Aorta (tissue), 5 donors: ENCODE data around the gene PARD3. TPM values are rescaled to one million over a fixed set of nuclear protein-coding genes. Genes with fewer than 3 reads are reported as not detected.

Experiments
- ATAC-seq: fragments of 200-7000 bp; cut with Tn5 transposase; one replicate; pipeline ENCODE4 v1.9.1; 2022; ENCODE audit warnings: moderate library complexity; ENCODE audit not compliant: low FRiP score
- DNase-seq, 2 donors: peaks; one replicate each; pipeline ENCODE4 v3.0.0-alpha.2; 2020
- H3K27ac ChIP-seq, 2 donors: one replicate each; pipeline ENCODE4 v1.5.1; 2013; ENCODE audit warnings: low read length in 2 of 2, mild to moderate bottlenecking in 2 of 2, moderate library complexity in 2 of 2, control low read depth in 1 of 2, inconsistent platforms in 1 of 2, low read depth in 1 of 2
- H3K27me3 ChIP-seq, 2 donors: one replicate each; pipeline ENCODE4 v1.6.1; 2013; ENCODE audit warnings: control low read depth in 1 of 2, low read length in 1 of 2, mild to moderate bottlenecking in 1 of 2, moderate library complexity in 1 of 2; ENCODE audit not compliant: insufficient read depth in 2 of 2, control insufficient read depth in 1 of 2
- H3K36me3 ChIP-seq, 2 donors: one replicate each; pipeline ENCODE4 v1.6.1; 2013; ENCODE audit warnings: control low read depth in 1 of 2, low read length in 1 of 2, mild to moderate bottlenecking in 1 of 2; ENCODE audit not compliant: insufficient read depth in 2 of 2, control insufficient read depth in 1 of 2
- H3K4me1 ChIP-seq, 2 donors: one replicate each; pipeline ENCODE4 v1.6.1; 2013; ENCODE audit warnings: low read length in 2 of 2, control low read depth in 1 of 2, mild to moderate bottlenecking in 1 of 2, moderate library complexity in 1 of 2; ENCODE audit not compliant: insufficient read depth in 2 of 2, control insufficient read depth in 1 of 2
- H3K4me3 ChIP-seq, 2 donors: one replicate each; pipeline ENCODE4 v1.5.1; 2013; ENCODE audit warnings: low read length in 2 of 2, control low read depth in 1 of 2, mild to moderate bottlenecking in 1 of 2
- H3K9me3 ChIP-seq: one replicate; pipeline ENCODE4 v1.6.1; 2013; ENCODE audit warnings: mild to moderate bottlenecking, low read length; ENCODE audit not compliant: control insufficient read depth
- WGBS, 2 donors: extraction: QIAGEN DNeasy Blood & Tissue Kit; methylation state at CpG; one replicate each; pipeline ENCODE4 v1.1.7; 2013; 5-methylcytosine and 5-hydroxymethylcytosine counted together
- intact Hi-C, 2 donors: fragments of 100-400 bp; cut with DNase I; formaldehyde crosslinking; loops; one replicate each; pipeline versions ENCODE4 v1.14.2 to v1.15.0; 2022
- polyA plus RNA-seq, 2 donors: library from polyadenylated mRNA; stranded (reverse); fragments of 200-250 nt; gene quantifications; one replicate each; pipeline ENCODE4 v1.2.3, GENCODE V29; 2013
- total RNA-seq, 2 donors: library from RNA; stranded (reverse); fragmentation: NEBNext Ultra II Directional; extraction: Animal tissue kit (Norgen Biotek cat#: 25700); gene quantifications; one replicate each; pipeline ENCODE4 v1.2.1, GENCODE V29; 2021
- donor health status: healthy with polysubstance abuse.
- donor health status: Bipolar disorder and iron deficiency.
- donor health status: DM: no; HTN: no; CAD: no.
- donor health status: DM: no; HTN: no; CAD: no.
- donor health status: DM: yes; HTN: yes; CAD: no.

Gene PARD3
- total and polyA plus RNA-seq, 4 donors = 6.4 to 33.0 (median 28.7) TPM

DNA sequence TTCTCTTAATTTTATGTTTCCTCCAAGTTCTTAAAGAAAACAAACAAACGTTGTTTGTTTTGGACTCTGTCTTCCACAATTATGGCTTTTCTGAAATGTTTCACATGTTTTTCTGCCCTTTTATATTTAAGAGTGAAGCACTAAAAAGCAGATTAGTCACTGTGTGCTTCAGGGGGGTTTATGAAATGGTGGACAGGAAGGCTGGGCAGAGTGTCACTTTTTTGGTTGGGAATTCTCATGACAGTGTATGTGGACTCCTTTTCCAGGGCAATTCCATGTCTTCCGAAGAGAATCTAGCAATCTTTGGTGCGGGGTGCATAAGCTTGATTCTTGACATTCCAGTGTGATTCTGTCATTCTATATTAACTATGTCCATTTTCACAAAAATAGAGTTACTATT, 669.4 kb downstream of the PARD3 start:
- ATAC-seq (no peak), DNase-seq (no peak)
- Histone ChIP-seq H3K9me3 (no peaks in the 10 kb centered on the region), H3K27ac (no peak overlapping the region), H3K27me3 (no peaks in the 10 kb centered on the region), H3K4me1 (peaks cover 4% of the 10 kb centered on the region in 2 donors), H3K36me3 (no peaks in the 10 kb centered on the region), H3K4me3 (no peak overlapping the region)
- WGBS, 2 donors = 10% methylated on average over 3 of the region's 3 CpGs
- intact Hi-C loops = no loop called here

DNA sequence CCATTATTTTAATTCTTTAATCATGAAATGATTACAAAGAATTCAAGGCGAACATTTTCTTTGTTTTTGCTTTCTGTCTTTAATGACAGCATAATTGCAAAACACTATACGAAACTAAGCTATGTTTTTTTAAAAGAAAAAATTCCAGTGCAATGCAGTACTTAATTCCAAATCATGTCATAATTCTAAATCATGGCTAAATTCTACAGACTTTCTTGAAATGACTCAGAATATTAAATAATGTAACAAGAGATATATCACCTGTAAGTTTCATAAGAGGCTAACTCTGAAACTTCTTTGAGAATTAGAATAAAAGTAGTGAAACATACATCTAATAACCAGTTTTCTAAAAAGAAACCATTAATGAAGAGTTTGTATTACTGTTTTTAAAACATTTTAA, 671.6 kb downstream of the PARD3 start:
- 46 to 67% methylated on average over 2 of the region's 2 CpGs for WGBS, 2 donors
- Histone ChIP-seq H3K4me3 (no peak overlapping the region), H3K27me3 (no peaks in the 10 kb centered on the region), H3K4me1 (peaks cover 4% of the 10 kb centered on the region in 2 donors), H3K9me3 (no peaks in the 10 kb centered on the region), H3K36me3 (no peaks in the 10 kb centered on the region), H3K27ac (no peak overlapping the region)
- intact Hi-C loops = no loop called here
- DNase-seq (no peak), ATAC-seq (no peak)

DNA sequence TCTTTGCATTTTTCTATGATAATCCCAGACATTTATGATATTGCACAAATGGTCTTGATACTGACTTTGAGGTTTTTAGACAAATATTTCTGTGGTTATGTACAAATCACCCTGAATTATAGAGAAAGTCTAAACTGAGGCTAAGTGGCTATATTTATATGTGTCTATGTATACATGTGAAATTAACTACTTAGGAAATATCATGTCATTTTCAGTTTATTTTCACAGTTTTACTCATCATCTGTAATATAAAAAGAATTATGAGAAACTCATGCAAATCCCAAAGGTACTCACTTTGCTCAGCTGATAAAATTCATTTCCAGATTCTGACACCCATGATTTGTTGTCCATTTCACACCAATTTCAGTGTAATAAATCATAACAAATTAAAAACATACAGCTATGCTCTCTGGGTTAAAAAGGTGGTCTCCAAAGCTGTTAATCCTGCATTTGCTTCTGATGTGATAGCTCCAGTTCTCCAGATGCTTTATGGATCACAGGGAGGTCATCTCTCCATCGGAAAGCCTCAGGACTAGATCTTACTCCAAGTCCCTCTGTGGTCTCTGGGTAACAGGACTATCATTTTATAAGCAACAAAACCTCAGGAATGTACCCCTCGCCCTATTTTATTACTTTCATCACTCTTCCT, 673.9 kb downstream of the PARD3 start:
- Histone ChIP-seq H3K9me3 (no peaks in the 10 kb centered on the region), H3K4me1 (peaks cover 0 to 4% of the 10 kb centered on the region in 2 donors), H3K27me3 (no peaks in the 10 kb centered on the region), H3K27ac (no peak overlapping the region), H3K4me3 (no peak overlapping the region), H3K36me3 (no peaks in the 10 kb centered on the region)
- ATAC-seq = no peak
- intact Hi-C loops = no loop called here
- DNase-seq = no peak
- 85 to 87% methylated on average over 2 of the region's 2 CpGs for WGBS, 2 donors

DNA sequence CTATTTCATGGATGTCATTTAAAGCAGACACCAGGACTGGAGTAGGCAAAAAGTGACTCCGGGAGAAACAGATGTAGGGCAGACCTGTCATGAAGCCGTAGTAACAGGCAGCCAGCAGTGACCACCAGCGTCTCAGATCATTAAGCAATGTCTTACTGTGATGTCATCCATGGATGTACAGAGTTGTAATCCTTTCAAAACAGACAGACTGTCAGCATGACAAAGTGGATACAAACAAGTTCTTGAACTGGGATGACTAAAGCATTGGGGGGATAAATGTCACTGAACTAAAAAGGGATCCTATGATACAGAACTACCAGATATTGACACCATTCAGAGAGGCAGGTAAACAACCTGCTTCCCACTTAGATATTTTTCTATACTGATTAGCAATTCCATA, 675.5 kb downstream of the PARD3 start:
- no peaks in the 10 kb centered on the region for H3K9me3 ChIP-seq
- WGBS, 2 donors = 89 to 91% methylated on average over 3 of the region's 3 CpGs
- no peaks in the 10 kb centered on the region for H3K27me3 ChIP-seq
- no peaks in the 10 kb centered on the region for H3K36me3 ChIP-seq
- DNase-seq (no peak), ATAC-seq (no peak)
- intact Hi-C loops = no loop called here
- H3K4me1 ChIP-seq = no peaks in the 10 kb centered on the region
- no peak overlapping the region for H3K27ac ChIP-seq
- no peak overlapping the region for H3K4me3 ChIP-seq

DNA sequence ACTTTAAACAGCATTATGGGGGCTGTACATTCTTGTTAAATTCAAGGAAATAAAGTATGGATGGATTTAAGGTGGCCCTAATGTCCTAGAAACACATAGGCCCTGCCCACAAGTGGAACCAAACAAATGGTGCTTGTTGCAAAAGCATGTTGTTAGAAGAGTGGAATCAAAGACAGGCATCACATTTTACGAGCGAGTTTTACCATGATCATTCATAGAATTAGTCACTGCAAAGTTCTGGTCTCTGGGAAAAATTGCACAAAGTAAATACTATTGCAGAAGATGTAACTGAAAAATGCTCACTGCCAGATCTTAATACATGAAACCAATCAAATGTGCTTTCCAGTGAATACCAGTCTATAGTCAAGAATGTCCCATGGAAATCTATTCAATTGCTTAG, 677.1 kb downstream of the PARD3 start:
- H3K4me3 ChIP-seq = no peak overlapping the region
- no peak for ATAC-seq
- no peaks in the 10 kb centered on the region for H3K27me3 ChIP-seq
- no peaks in the 10 kb centered on the region for H3K9me3 ChIP-seq
- H3K36me3 ChIP-seq = no peaks in the 10 kb centered on the region
- no peaks in the 10 kb centered on the region for H3K4me1 ChIP-seq
- H3K27ac ChIP-seq = no peak overlapping the region
- WGBS, 2 donors = 96 to 98% methylated on average over 2 of the region's 2 CpGs
- DNase-seq = no peak
- intact Hi-C loops = no loop called here

DNA sequence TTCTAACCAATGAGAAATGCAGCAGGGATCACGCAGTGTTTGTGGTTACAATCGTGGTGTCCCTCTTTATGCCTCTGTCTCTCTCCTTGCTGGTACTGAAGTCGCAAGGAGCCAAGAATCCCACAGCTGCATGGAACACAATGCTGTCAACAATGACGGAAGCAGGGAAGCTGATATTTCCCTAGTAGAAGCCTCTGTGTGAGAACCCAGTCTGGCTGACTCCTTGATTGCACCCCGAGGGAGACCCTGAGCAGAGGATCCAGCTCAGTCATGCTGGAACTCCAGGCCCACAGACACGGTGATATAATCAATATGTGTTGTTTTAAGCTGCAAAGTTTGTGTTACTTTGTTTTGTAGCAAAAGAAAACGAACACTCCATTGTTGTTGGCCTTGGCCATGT, 677.9 kb downstream of the PARD3 start:
- DNase-seq (no peak), ATAC-seq (no peak)
- 89 to 93% methylated on average over 7 of the region's 7 CpGs for whole genome bisulfite sequencing, 2 donors
- Histone ChIP-seq H3K36me3 (no peaks in the 10 kb centered on the region), H3K27me3 (no peaks in the 10 kb centered on the region), H3K4me3 (no peak overlapping the region), H3K4me1 (no peaks in the 10 kb centered on the region), H3K9me3 (no peaks in the 10 kb centered on the region), H3K27ac (no peak overlapping the region)
- intact Hi-C loops = no loop called here

DNA sequence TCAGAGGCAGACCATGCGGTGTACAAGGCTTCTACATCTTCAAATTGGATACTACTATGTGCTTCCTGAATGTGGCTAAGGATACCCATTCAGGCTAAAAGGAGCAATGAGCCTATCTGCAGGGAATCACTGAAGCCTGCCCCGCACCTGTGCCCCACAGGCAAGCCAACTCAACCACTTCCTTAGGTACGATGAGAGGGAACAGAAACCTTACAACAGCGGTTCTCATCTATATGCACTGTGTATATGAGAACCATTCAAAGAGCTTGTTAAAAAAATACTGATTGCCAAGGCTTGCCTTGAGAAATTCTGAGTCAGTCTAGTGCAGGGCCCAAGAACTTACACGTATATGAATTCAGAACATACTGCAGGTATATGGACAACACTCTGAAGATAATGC, 679.6 kb downstream of the PARD3 start:
- no peak for ATAC-seq
- Histone ChIP-seq H3K9me3 (no peaks in the 10 kb centered on the region), H3K36me3 (no peaks in the 10 kb centered on the region), H3K27me3 (no peaks in the 10 kb centered on the region), H3K27ac (no peak overlapping the region), H3K4me3 (no peak overlapping the region), H3K4me1 (no peaks in the 10 kb centered on the region)
- intact Hi-C loops = no loop called here
- DNase-seq = no peak
- 97 to 99% methylated on average over 5 of the region's 5 CpGs for WGBS, 2 donors

DNA sequence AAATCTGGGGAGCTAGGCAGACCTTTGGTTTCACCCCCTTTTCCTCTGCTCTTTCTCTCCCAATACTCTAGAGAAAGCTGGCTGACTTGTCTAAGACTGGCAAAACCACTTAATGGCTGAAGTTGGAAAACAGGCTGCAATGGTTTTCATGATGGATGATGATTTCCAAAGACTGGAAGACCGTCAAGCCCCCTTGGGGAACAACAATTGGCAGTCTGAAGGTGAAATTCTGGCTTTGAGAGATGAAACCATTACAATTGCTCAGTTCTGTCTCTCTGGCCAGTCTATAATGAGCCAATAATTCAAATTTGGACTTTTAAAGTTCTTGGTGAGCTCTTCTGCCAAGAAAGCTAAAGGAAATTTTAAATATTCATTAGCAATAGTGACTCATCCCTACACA, 680.5 kb downstream of the PARD3 start:
- peak; percentile 51 for ATAC-seq
- Histone ChIP-seq H3K4me1 (no peaks in the 10 kb centered on the region), H3K27ac (no peak overlapping the region), H3K4me3 (no peak overlapping the region), H3K27me3 (no peaks in the 10 kb centered on the region), H3K9me3 (no peaks in the 10 kb centered on the region), H3K36me3 (no peaks in the 10 kb centered on the region)
- no peak for DNase-seq
- intact Hi-C loops = no loop called here
- WGBS, 2 donors = 47 to 66% methylated on average over 1 of the region's 1 CpG

DNA sequence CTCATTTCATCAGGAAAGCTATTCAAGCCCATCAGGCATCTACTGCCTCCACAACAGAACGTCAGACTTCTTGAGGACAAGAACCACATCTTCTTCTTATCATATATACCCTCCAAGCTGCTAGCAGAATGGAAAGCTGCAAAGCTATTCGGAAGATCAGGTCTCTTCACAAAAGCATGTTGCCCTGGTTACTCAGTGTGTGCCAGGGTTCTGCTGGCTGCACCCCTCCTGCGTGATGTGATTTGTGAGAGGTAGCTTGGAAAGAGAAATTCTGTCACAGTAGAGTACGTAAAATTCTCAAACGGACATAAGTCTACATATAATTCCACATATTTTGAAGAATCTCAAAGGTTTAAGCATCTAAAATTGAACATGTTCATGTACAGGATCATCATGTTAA, 681.7 kb downstream of the PARD3 start:
- ATAC-seq (no peak), DNase-seq (no peak)
- Histone ChIP-seq H3K9me3 (no peaks in the 10 kb centered on the region), H3K36me3 (no peaks in the 10 kb centered on the region), H3K27me3 (no peaks in the 10 kb centered on the region), H3K27ac (no peak overlapping the region), H3K4me1 (no peaks in the 10 kb centered on the region), H3K4me3 (no peak overlapping the region)
- intact Hi-C loops = no loop called here
- WGBS, 2 donors = 96% methylated on average over 5 of the region's 5 CpGs
